ENCODE results near the gene GRSF1. TPM values are rescaled to one million over a fixed set of nuclear protein-coding genes. Genes with fewer than 3 reads are reported as not detected.

The GRSF1 gene
- total and polyA plus RNA-seq, 10 of the 15 experiments (the other 5 are each of a cell fraction or from before 2014, with no cell fraction given), result 37.5 to 105 (median 68.4) TPM

- TF ChIP-seq BCL3 (IDR thresholded peaks at IDR 0.05; ENCODE audit: borderline replicate concordance, insufficient read depth, low read depth, low read length, poor library complexity, severe bottlenecking) (no peak), NR2C2 (IDR thresholded peaks at IDR 0.05; ENCODE audit: borderline replicate concordance, control insufficient read depth, insufficient read length, low read depth) (no peak), GATAD2B (conservative IDR thresholded peaks at IDR 0.05; ENCODE audit: low read depth) (peak; percentile 98), ZNF274 (IDR thresholded peaks at IDR 0.05; ENCODE audit: insufficient read depth, insufficient read length) (no peak), CEBPZ (IDR thresholded peaks at IDR 0.05; ENCODE audit: low read depth, low read length) (no peak), MTA3 (IDR thresholded peaks at IDR 0.05; ENCODE audit: borderline replicate concordance, low read length) (no peak), ZNF622 (IDR thresholded peaks at IDR 0.05) (no peak), POLR2A (IDR thresholded peaks at IDR 0.05; ENCODE audit: low read depth, low read length) (peak; percentile 88), CTCF (IDR thresholded peaks at IDR 0.05 in 2 of 3, conservative IDR thresholded peaks at IDR 0.05 in 1 of 3; ENCODE audit: control insufficient read depth in 2 of 3, extremely low read depth in 1 of 3, insufficient read depth in 1 of 3, low read depth in 3 of 3, low read length in 3 of 3) (peak in 1 of 3 experiments; percentile 32; a peak in 2 of 6 replicates), PAX5 (IDR thresholded peaks at IDR 0.05; ENCODE audit: borderline replicate concordance, low read depth, low read length) (no peak), MEF2B (IDR thresholded peaks at IDR 0.05; ENCODE audit: partially characterized antibody, poor library complexity, severe bottlenecking) (no peak), EGR1 (IDR thresholded peaks at IDR 0.05; ENCODE audit: borderline replicate concordance in 1 of 2, low read depth in 2 of 2, low read length in 2 of 2) (no peak), NR2C1 (IDR thresholded peaks at IDR 0.05) (0 out of 2 replicates have a peak, but pooled peaks have one; percentile 14), ZZZ3 (IDR thresholded peaks at IDR 0.05; ENCODE audit: control insufficient read depth, insufficient read length, low read depth) (no peak), ZBTB33 (IDR thresholded peaks at IDR 0.05) (no peak)
- TF ChIP-seq, protein P1, sequence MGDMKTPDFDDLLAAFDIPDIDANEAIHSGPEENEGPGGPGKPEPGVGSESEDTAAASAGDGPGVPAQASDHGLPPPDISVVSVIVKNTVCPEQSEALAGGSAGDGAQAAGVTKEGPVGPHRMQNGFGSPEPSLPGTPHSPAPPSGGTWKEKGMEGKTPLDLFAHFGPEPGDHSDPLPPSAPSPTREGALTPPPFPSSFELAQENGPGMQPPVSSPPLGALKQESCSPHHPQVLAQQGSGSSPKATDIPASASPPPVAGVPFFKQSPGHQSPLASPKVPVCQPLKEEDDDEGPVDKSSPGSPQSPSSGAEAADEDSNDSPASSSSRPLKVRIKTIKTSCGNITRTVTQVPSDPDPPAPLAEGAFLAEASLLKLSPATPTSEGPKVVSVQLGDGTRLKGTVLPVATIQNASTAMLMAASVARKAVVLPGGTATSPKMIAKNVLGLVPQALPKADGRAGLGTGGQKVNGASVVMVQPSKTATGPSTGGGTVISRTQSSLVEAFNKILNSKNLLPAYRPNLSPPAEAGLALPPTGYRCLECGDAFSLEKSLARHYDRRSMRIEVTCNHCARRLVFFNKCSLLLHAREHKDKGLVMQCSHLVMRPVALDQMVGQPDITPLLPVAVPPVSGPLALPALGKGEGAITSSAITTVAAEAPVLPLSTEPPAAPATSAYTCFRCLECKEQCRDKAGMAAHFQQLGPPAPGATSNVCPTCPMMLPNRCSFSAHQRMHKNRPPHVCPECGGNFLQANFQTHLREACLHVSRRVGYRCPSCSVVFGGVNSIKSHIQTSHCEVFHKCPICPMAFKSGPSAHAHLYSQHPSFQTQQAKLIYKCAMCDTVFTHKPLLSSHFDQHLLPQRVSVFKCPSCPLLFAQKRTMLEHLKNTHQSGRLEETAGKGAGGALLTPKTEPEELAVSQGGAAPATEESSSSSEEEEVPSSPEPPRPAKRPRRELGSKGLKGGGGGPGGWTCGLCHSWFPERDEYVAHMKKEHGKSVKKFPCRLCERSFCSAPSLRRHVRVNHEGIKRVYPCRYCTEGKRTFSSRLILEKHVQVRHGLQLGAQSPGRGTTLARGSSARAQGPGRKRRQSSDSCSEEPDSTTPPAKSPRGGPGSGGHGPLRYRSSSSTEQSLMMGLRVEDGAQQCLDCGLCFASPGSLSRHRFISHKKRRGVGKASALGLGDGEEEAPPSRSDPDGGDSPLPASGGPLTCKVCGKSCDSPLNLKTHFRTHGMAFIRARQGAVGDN (IDR thresholded peaks at IDR 0.05), result peak; percentile 64; the same call in 1 of the 2 replicates
These were observed at the start of gene GRSF1 (continued) for GRCh38 chr4:70839589-70840093.

Data from GM12878 (cell line).